ENCODE measurements around the gene SELPLG. TPM values are rescaled to one million over a fixed set of nuclear protein-coding genes. Genes with fewer than 3 reads are reported as not detected.
"Not testable (repeated sequence)": the region's sequence is repeated elsewhere in the genome, so short reads cannot be mapped to it uniquely, and the experiment has no call there.

The SELPLG gene
- total RNA-seq, 1 experiment from 2014 or later = 0.34 TPM

- H3K9me3 ChIP-seq (ENCODE audit: low read depth, low read length, poor library complexity, severe bottlenecking) = no peaks in the 10 kb centered on the region
- H3K27me3 ChIP-seq (replicated peaks; ENCODE audit: insufficient read depth, low read depth, low read length, poor library complexity) = no peaks in the 10 kb centered on the region
- H3K4me3 ChIP-seq (ENCODE audit: low read depth, low read length, poor library complexity, severe bottlenecking) = no peak overlapping the region
- no peak for DNase-seq (ENCODE audit: low spot score)
- ChIA-PET CTCF (no interaction called here), POLR2A (ENCODE audit: low non-redundant PET) (no interaction called here)
- TF ChIP-seq CTCF (conservative IDR thresholded peaks at IDR 0.05; ENCODE audit: low read depth, low read length) = no peak
- TF ChIP-seq EZH2 (IDR thresholded peaks at IDR 0.05; ENCODE audit: borderline replicate concordance, low read depth, low read length, poor library complexity, severe bottlenecking) = no peak
- H3K36me3 ChIP-seq (ENCODE audit: insufficient read depth, low read length, poor library complexity, severe bottlenecking) = peaks cover 26% of the 10 kb centered on the region
- H3K27ac ChIP-seq (ENCODE audit: low read depth, low read length, poor library complexity, severe bottlenecking) = no peak overlapping the region
- BruUV-seq (replicated peaks) = no TSS peak
- intact Hi-C loops (cut with micrococcal nuclease; ENCODE audit: unreplicated experiment) = no loop called here
- no peaks in the 10 kb centered on the region for H3K4me1 ChIP-seq (ENCODE audit: insufficient read depth, low read length, poor library complexity, severe bottlenecking)
Measured at GRCh38 chr12:108657130-108657745, 23.5 kb upstream of the SELPLG start.

GRCh38 chr12:108656247-108656646 is 22.6 kb upstream of the SELPLG start:
- H3K27ac ChIP-seq (ENCODE audit: low read depth, low read length, poor library complexity, severe bottlenecking); H3K27me3 ChIP-seq (replicated peaks; ENCODE audit: insufficient read depth, low read depth, low read length, poor library complexity); H3K4me3 ChIP-seq (ENCODE audit: low read depth, low read length, poor library complexity, severe bottlenecking); CTCF ChIA-PET; DNase-seq (ENCODE audit: low spot score); BruUV-seq (replicated peaks); POLR2A ChIA-PET (ENCODE audit: low non-redundant PET); intact Hi-C loops (cut with micrococcal nuclease; ENCODE audit: unreplicated experiment); H3K9me3 ChIP-seq (ENCODE audit: low read depth, low read length, poor library complexity, severe bottlenecking); H3K4me1 ChIP-seq (ENCODE audit: insufficient read depth, low read length, poor library complexity, severe bottlenecking): not testable (repeated sequence)
- H3K36me3 ChIP-seq (ENCODE audit: insufficient read depth, low read length, poor library complexity, severe bottlenecking) = peaks cover 35% of the 10 kb centered on the region

GRCh38 chr12:108655812-108656175 is 22.1 kb upstream of the SELPLG start:
- intact Hi-C loops (cut with micrococcal nuclease; ENCODE audit: unreplicated experiment); BruUV-seq (replicated peaks); H3K27me3 ChIP-seq (replicated peaks; ENCODE audit: insufficient read depth, low read depth, low read length, poor library complexity); H3K9me3 ChIP-seq (ENCODE audit: low read depth, low read length, poor library complexity, severe bottlenecking); H3K4me3 ChIP-seq (ENCODE audit: low read depth, low read length, poor library complexity, severe bottlenecking); H3K27ac ChIP-seq (ENCODE audit: low read depth, low read length, poor library complexity, severe bottlenecking); CTCF ChIA-PET; POLR2A ChIA-PET (ENCODE audit: low non-redundant PET); H3K4me1 ChIP-seq (ENCODE audit: insufficient read depth, low read length, poor library complexity, severe bottlenecking); DNase-seq (ENCODE audit: low spot score): not testable (repeated sequence)
- H3K36me3 ChIP-seq (ENCODE audit: insufficient read depth, low read length, poor library complexity, severe bottlenecking) = peaks cover 40% of the 10 kb centered on the region

GRCh38 chr12:108654622-108655021 is 20.9 kb upstream of the SELPLG start:
- H3K4me3 ChIP-seq (ENCODE audit: low read depth, low read length, poor library complexity, severe bottlenecking); CTCF ChIA-PET; H3K4me1 ChIP-seq (ENCODE audit: insufficient read depth, low read length, poor library complexity, severe bottlenecking); intact Hi-C loops (cut with micrococcal nuclease; ENCODE audit: unreplicated experiment); DNase-seq (ENCODE audit: low spot score); H3K9me3 ChIP-seq (ENCODE audit: low read depth, low read length, poor library complexity, severe bottlenecking); BruUV-seq (replicated peaks); H3K27ac ChIP-seq (ENCODE audit: low read depth, low read length, poor library complexity, severe bottlenecking); POLR2A ChIA-PET (ENCODE audit: low non-redundant PET); H3K27me3 ChIP-seq (replicated peaks; ENCODE audit: insufficient read depth, low read depth, low read length, poor library complexity): not testable (repeated sequence)
- H3K36me3 ChIP-seq (ENCODE audit: insufficient read depth, low read length, poor library complexity, severe bottlenecking) = peaks cover 49% of the 10 kb centered on the region

- peaks cover 54% of the 10 kb centered on the region for H3K36me3 ChIP-seq (ENCODE audit: insufficient read depth, low read length, poor library complexity, severe bottlenecking)
- POLR2A ChIA-PET (ENCODE audit: low non-redundant PET) = no interaction called here
Measured at GRCh38 chr12:108653922-108654321, 20.2 kb upstream of the SELPLG start.

More at GRCh38 chr12:108653922-108654321, 20.2 kb upstream of the SELPLG start:
- Histone ChIP-seq H3K27me3 (replicated peaks; ENCODE audit: insufficient read depth, low read depth, low read length, poor library complexity) (no peaks in the 10 kb centered on the region), H3K4me3 (ENCODE audit: low read depth, low read length, poor library complexity, severe bottlenecking) (no peak overlapping the region), H3K27ac (ENCODE audit: low read depth, low read length, poor library complexity, severe bottlenecking) (no peak overlapping the region), H3K9me3 (ENCODE audit: low read depth, low read length, poor library complexity, severe bottlenecking) (no peaks in the 10 kb centered on the region), H3K4me1 (ENCODE audit: insufficient read depth, low read length, poor library complexity, severe bottlenecking) (no peaks in the 10 kb centered on the region)
- TF ChIP-seq CTCF (conservative IDR thresholded peaks at IDR 0.05; ENCODE audit: low read depth, low read length) = no peak
- no peak for TF ChIP-seq EZH2 (IDR thresholded peaks at IDR 0.05; ENCODE audit: borderline replicate concordance, low read depth, low read length, poor library complexity, severe bottlenecking)
- BruUV-seq (replicated peaks) = no TSS peak
- no peak for DNase-seq (ENCODE audit: low spot score)
- intact Hi-C loops (cut with micrococcal nuclease; ENCODE audit: unreplicated experiment) = no loop called here
- CTCF ChIA-PET = no interaction called here

Data from A673 (cell line).